ENCODE data around the gene PPP1R15B.

The PPP1R15B gene

GRCh38 chr1:204376465-204376864 is 35.2 kb downstream of the PPP1R15B start:
- no peak for DNase-seq (ENCODE audit: low read depth)
- H3K4me3 ChIP-seq (ENCODE audit: low read length) = no peak overlapping the region
- TF ChIP-seq CTCF (conservative IDR thresholded peaks at IDR 0.05; ENCODE audit: low read length) = no peak

- no peak overlapping the region for H3K4me3 ChIP-seq (ENCODE audit: low read length)
- no peak for DNase-seq (ENCODE audit: low read depth)
- no peak for TF ChIP-seq CTCF (conservative IDR thresholded peaks at IDR 0.05; ENCODE audit: low read length)
These were observed 37.7 kb downstream of the PPP1R15B start for GRCh38 chr1:204373911-204374310.

GRCh38 chr1:204370176-204370575 is 41.4 kb downstream of the PPP1R15B start:
- TF ChIP-seq CTCF (conservative IDR thresholded peaks at IDR 0.05; ENCODE audit: low read length) = no peak
- no peak for DNase-seq (ENCODE audit: low read depth)
- no peak overlapping the region for H3K4me3 ChIP-seq (ENCODE audit: low read length)

GRCh38 chr1:204368996-204369726 is 42.5 kb downstream of the PPP1R15B start:
- no peak for TF ChIP-seq CTCF (conservative IDR thresholded peaks at IDR 0.05; ENCODE audit: low read length)
- DNase-seq (ENCODE audit: low read depth) = no peak
- no peak overlapping the region for H3K4me3 ChIP-seq (ENCODE audit: low read length)

GRCh38 chr1:204367956-204368355 is 43.7 kb downstream of the PPP1R15B start:
- no peak for DNase-seq (ENCODE audit: low read depth)
- no peak for TF ChIP-seq CTCF (conservative IDR thresholded peaks at IDR 0.05; ENCODE audit: low read length)
- no peak overlapping the region for H3K4me3 ChIP-seq (ENCODE audit: low read length)

GRCh38 chr1:204367193-204367858 is 44.3 kb downstream of the PPP1R15B start:
- TF ChIP-seq CTCF (conservative IDR thresholded peaks at IDR 0.05; ENCODE audit: low read length) = no peak
- DNase-seq (ENCODE audit: low read depth) = no peak
- H3K4me3 ChIP-seq (ENCODE audit: low read length) = no peak overlapping the region

GRCh38 chr1:204366759-204367158 is 44.9 kb downstream of the PPP1R15B start:
- DNase-seq (ENCODE audit: low read depth) = no peak
- H3K4me3 ChIP-seq (ENCODE audit: low read length) = no peak overlapping the region
- peak; percentile 49 for TF ChIP-seq CTCF (conservative IDR thresholded peaks at IDR 0.05; ENCODE audit: low read length)
